H9 (cell line): ENCODE results near the gene GPHN. TPM values are rescaled to one million over a fixed set of nuclear protein-coding genes. Genes with fewer than 3 reads are reported as not detected.

Experiments
- DNase-seq: peaks from one replicate; pipeline ENCODE4 v3.0.0-alpha.2; 2017
- H2AFZ ChIP-seq: one replicate; pipeline ENCODE4 v1.6.1; 2013; ENCODE audit warnings: mild to moderate bottlenecking, low read length, control low read depth, moderate library complexity
- H2AK5ac ChIP-seq: 2 replicates; pipeline ENCODE4 v1.6.1; 2013; ENCODE audit warnings: low read length, control low read depth, mixed read lengths; ENCODE audit not compliant: insufficient read length
- H2BK120ac ChIP-seq: one replicate; pipeline ENCODE4 v1.6.1; 2013; ENCODE audit warnings: low read depth, mild to moderate bottlenecking, low read length, control low read depth, inconsistent platforms; ENCODE audit not compliant: poor library complexity, severe bottlenecking
- H2BK12ac ChIP-seq: 2 replicates; pipeline ENCODE4 v1.6.1; 2013; ENCODE audit warnings: low read length, control low read depth, mixed read lengths, low read depth; ENCODE audit not compliant: insufficient read length
- H2BK15ac ChIP-seq: 2 replicates; pipeline ENCODE4 v1.6.1; 2013; ENCODE audit warnings: low read depth, low read length, control low read depth
- H2BK20ac ChIP-seq: one replicate; pipeline ENCODE4 v1.6.1; 2013; ENCODE audit warnings: low read depth, mild to moderate bottlenecking, low read length, control low read depth, inconsistent platforms; ENCODE audit not compliant: poor library complexity, severe bottlenecking
- H2BK5ac ChIP-seq: 2 replicates; pipeline ENCODE4 v1.6.1; 2013; ENCODE audit warnings: low read length, control low read depth, mixed read lengths; ENCODE audit not compliant: insufficient read length
- H3K14ac ChIP-seq: 2 replicates; pipeline ENCODE4 v1.6.1; 2013; ENCODE audit warnings: low read length, control low read depth; ENCODE audit not compliant: insufficient read depth
- H3K18ac ChIP-seq: 2 replicates; pipeline ENCODE4 v1.6.1; 2013; ENCODE audit warnings: low read depth, mild to moderate bottlenecking, mixed read lengths, low read length, control low read depth; ENCODE audit not compliant: insufficient read length
- H3K23ac ChIP-seq: 2 replicates; pipeline ENCODE4 v1.6.1; 2013; ENCODE audit warnings: low read length, control low read depth, mixed read lengths, low read depth; ENCODE audit not compliant: insufficient read length
- H3K23me2 ChIP-seq: 2 replicates; pipeline ENCODE4 v1.6.1; 2013; ENCODE audit warnings: low read depth, mild to moderate bottlenecking, mixed read lengths, low read length, control low read depth; ENCODE audit not compliant: insufficient read length, poor library complexity, severe bottlenecking
- H3K27ac ChIP-seq: 2 replicates; pipeline ENCODE4 v1.5.1; 2013; ENCODE audit warnings: low read length, control low read depth, mixed read lengths, low read depth; ENCODE audit not compliant: insufficient read length
- H3K27me3 ChIP-seq: 2 replicates; pipeline ENCODE4 v1.6.1; 2013; ENCODE audit warnings: low read length, control low read depth, inconsistent platforms; ENCODE audit not compliant: insufficient read depth
- H3K4ac ChIP-seq: 2 replicates; pipeline ENCODE4 v1.6.1; 2013; ENCODE audit warnings: low read depth, mild to moderate bottlenecking, control low read depth, inconsistent platforms, low read length, moderate library complexity
- H3K4me1 ChIP-seq: 2 replicates; pipeline ENCODE4 v1.6.1; 2013; ENCODE audit warnings: low read length, control low read depth, inconsistent platforms; ENCODE audit not compliant: insufficient read depth
- H3K4me2 ChIP-seq: 2 replicates; pipeline ENCODE4 v1.6.1; 2013; ENCODE audit warnings: low read length, control low read depth, mixed read lengths; ENCODE audit not compliant: insufficient read length, insufficient read depth
- H3K56ac ChIP-seq: 2 replicates; pipeline ENCODE4 v1.6.1; 2013; ENCODE audit warnings: low read depth, mild to moderate bottlenecking, mixed read lengths, low read length, control low read depth; ENCODE audit not compliant: insufficient read length
- H3K79me1 ChIP-seq: 2 replicates; pipeline ENCODE4 v1.6.1; 2013; ENCODE audit warnings: low read depth, mild to moderate bottlenecking, moderate library complexity, low read length, control low read depth, inconsistent platforms; ENCODE audit not compliant: insufficient read depth, poor library complexity, severe bottlenecking
- H3K79me2 ChIP-seq: 2 replicates; pipeline ENCODE4 v1.6.1; 2013; ENCODE audit warnings: low read length, control low read depth, inconsistent platforms; ENCODE audit not compliant: insufficient read depth
- H3K9ac ChIP-seq: 2 replicates; pipeline ENCODE4 v1.6.1; 2013; ENCODE audit warnings: low read length, control low read depth, mixed read lengths; ENCODE audit not compliant: insufficient read length; ENCODE audit errors: extremely low read depth
- H3K9me3 ChIP-seq: one replicate; pipeline ENCODE4 v1.6.1; 2013; ENCODE audit warnings: low read depth, low read length, inconsistent platforms; ENCODE audit not compliant: control insufficient read depth
- H3T11ph ChIP-seq: one replicate; pipeline ENCODE4 v1.6.1; 2013; ENCODE audit warnings: mild to moderate bottlenecking, low read length, control low read depth, inconsistent platforms
- H4K20me1 ChIP-seq: one replicate; pipeline ENCODE4 v1.6.1; 2013; ENCODE audit not compliant: control insufficient read depth, insufficient read length, insufficient read depth
- H4K5ac ChIP-seq: 2 replicates; pipeline ENCODE4 v1.6.1; 2013; ENCODE audit warnings: low read depth, mild to moderate bottlenecking, mixed read lengths, low read length, control low read depth; ENCODE audit not compliant: insufficient read length
- H4K8ac ChIP-seq: replicated peaks from 2 replicates; pipeline ENCODE4 v1.6.1; 2013; ENCODE audit warnings: low read length, control low read depth, mixed read lengths, low read depth; ENCODE audit not compliant: insufficient read length
- H4K91ac ChIP-seq: 2 replicates; pipeline ENCODE4 v1.6.1; 2013; ENCODE audit warnings: low read depth, mild to moderate bottlenecking, moderate library complexity, mixed read lengths, low read length, control low read depth; ENCODE audit not compliant: insufficient read length
- H3K27ac Mint-ChIP-seq, 3 experiments: 2 replicates in 2 of 3; 3 replicates in 1 of 3; pipeline ENCODE4 v1.8.0; 2020 to 2021; ENCODE audit warnings: mixed read lengths in 3 of 3, mild to moderate bottlenecking in 1 of 3, moderate library complexity in 1 of 3
- H3K27me3 Mint-ChIP-seq: 2 replicates; pipeline ENCODE4 v1.8.0; 2021; ENCODE audit warnings: low read depth, mild to moderate bottlenecking, moderate library complexity, mixed read lengths
- H3K36me3 Mint-ChIP-seq, 3 experiments: 2 replicates in 2 of 3; 3 replicates in 1 of 3; pipeline ENCODE4 v1.8.0; 2020 to 2021; ENCODE audit warnings: low read depth in 3 of 3, mixed read lengths in 3 of 3; ENCODE audit not compliant: insufficient read depth in 1 of 3
- H3K4me1 Mint-ChIP-seq, 2 experiments: 2 replicates each; pipeline ENCODE4 v1.8.0; 2020; ENCODE audit warnings: mixed read lengths in 2 of 2
- H3K4me3 Mint-ChIP-seq, 2 experiments: 2 replicates in 1 of 2; 3 replicates in 1 of 2; pipeline ENCODE4 v1.8.0; 2020 to 2021; ENCODE audit warnings: mild to moderate bottlenecking in 2 of 2, mixed read lengths in 2 of 2, moderate library complexity in 1 of 2
- H3K9me3 Mint-ChIP-seq, 2 experiments: 2 replicates in 1 of 2; 3 replicates in 1 of 2; pipeline ENCODE4 v1.8.0; 2020; ENCODE audit warnings: mild to moderate bottlenecking in 2 of 2, mixed read lengths in 2 of 2, moderate library complexity in 1 of 2
- total RNA-seq: library from RNA; stranded (reverse); gene quantifications from 2 replicates; pipeline ENCODE4 v1.2.1, GENCODE V29; 2021
- TF ChIP-seq, protein P1 (sequence below): fragments of 200-600 bp; sonication (generic); conservative IDR thresholded peaks from 3 replicates; pipeline ENCODE4 v1.8.0; 2021; ENCODE audit warnings: antibody characterized with exemption, mild to moderate bottlenecking

GPHN gene
- total RNA-seq, 1 experiment from 2014 or later: 16.1 TPM

GRCh38 chr14:67133144-67133543, 625.2 kb downstream of the GPHN start:
- Histone ChIP-seq H2AK5ac (no peak overlapping the region), H3K4ac (no peak overlapping the region), H3K14ac (no peak overlapping the region), H3K4me1 (no peaks in the 10 kb centered on the region), H3K23ac (no peak overlapping the region), H3K18ac (no peak overlapping the region), H4K8ac (no peak overlapping the region), H4K91ac (no peak overlapping the region), H3K9me3 (no peaks in the 10 kb centered on the region), H2BK120ac (no peak overlapping the region), H2AFZ (no peak overlapping the region), H4K20me1 (no peaks in the 10 kb centered on the region), H3K79me2 (no peaks in the 10 kb centered on the region), H3K23me2 (no peaks in the 10 kb centered on the region), H2BK12ac (no peak overlapping the region), H3K9ac (no peak overlapping the region), H3K4me2 (no peak overlapping the region), H2BK15ac (no peak overlapping the region), H2BK5ac (no peak overlapping the region), H3K79me1 (no peaks in the 10 kb centered on the region), H3T11ph (no peak overlapping the region), H4K5ac (no peak overlapping the region), H3K27ac (no peak overlapping the region), H2BK20ac (no peak overlapping the region), H3K56ac (no peak overlapping the region), H3K27me3 (no peaks in the 10 kb centered on the region)
- no peaks in the 10 kb centered on the region for H3K27me3 Mint-ChIP-seq
- H3K36me3 Mint-ChIP-seq: peaks cover 0 to 2% (median 0%) of the 10 kb centered on the region in 3 experiments; a peak in 1 of 7 replicates
- no peak overlapping the region for H3K27ac Mint-ChIP-seq
- no peak for DNase-seq
- TF ChIP-seq, protein P1, sequence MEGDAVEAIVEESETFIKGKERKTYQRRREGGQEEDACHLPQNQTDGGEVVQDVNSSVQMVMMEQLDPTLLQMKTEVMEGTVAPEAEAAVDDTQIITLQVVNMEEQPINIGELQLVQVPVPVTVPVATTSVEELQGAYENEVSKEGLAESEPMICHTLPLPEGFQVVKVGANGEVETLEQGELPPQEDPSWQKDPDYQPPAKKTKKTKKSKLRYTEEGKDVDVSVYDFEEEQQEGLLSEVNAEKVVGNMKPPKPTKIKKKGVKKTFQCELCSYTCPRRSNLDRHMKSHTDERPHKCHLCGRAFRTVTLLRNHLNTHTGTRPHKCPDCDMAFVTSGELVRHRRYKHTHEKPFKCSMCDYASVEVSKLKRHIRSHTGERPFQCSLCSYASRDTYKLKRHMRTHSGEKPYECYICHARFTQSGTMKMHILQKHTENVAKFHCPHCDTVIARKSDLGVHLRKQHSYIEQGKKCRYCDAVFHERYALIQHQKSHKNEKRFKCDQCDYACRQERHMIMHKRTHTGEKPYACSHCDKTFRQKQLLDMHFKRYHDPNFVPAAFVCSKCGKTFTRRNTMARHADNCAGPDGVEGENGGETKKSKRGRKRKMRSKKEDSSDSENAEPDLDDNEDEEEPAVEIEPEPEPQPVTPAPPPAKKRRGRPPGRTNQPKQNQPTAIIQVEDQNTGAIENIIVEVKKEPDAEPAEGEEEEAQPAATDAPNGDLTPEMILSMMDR: no peak
- H3K4me3 Mint-ChIP-seq: no peak overlapping the region
- no peaks in the 10 kb centered on the region for H3K9me3 Mint-ChIP-seq
- peaks cover 0 to 4% of the 10 kb centered on the region in 2 experiments; a peak in 1 of 4 replicates for H3K4me1 Mint-ChIP-seq
